Measurements from ENCODE around the gene CCDC188. TPM values are rescaled to one million over a fixed set of nuclear protein-coding genes. Genes with fewer than 3 reads are reported as not detected.

Gene CCDC188
- polyA plus RNA-seq, 1 donor (not counting 4 experiments of a cell fraction or from before 2014, with no cell fraction given), result not detected

DNA sequence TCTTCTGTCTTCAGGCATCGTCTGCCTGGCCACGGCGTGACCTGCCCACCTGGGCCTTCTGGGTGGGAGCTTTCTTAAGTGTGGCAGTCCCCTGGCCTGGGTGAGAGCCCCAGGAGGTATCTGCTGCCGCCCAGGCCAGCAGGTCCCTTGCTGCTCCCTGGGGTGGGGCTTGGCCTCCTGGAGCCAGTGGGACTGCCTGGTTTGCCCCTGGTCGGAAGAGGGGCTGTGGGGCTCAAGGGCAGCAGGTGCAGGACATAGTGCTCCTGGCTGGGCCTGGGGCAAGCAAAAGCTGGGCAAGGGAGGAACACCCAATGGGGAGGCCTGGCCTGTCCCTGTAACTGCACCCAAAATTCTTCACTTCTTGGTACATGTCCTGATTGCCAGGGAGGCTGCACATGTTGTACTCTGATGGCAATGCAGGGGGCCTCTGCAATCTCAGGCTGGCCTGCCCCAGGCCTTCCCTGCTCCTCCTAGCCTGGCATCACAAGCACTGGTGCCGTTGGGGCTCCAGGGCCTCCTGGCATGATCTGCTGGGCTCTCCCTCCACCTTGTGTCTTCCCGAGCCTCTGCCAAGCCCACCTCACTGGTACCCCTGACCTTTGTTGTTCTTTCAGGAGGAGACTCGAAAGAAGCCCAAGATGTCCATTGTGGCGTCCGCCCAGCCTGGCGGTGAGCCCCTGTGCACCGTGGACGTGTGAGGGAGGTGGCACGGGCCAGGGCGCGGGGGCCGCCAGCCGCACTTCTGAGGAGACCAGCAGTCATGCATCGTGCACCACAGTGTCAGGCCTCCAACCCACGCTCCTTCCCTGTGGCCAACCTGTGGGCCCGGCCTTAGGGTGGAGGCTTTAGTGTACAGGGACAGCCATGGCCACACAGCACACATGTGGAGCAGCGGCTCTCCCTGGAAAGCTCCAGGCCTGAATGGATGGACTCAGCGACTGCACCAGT, 41.2 kb downstream of the CCDC188 start:
- H3K4me2 ChIP-seq (ENCODE audit: control insufficient read depth, extremely low read depth, insufficient read depth, low read depth, low read length), result no peak overlapping the region
- no peak for TF ChIP-seq EZH2 (IDR thresholded peaks at IDR 0.05; ENCODE audit: low read length)
- TF ChIP-seq, protein P1, sequence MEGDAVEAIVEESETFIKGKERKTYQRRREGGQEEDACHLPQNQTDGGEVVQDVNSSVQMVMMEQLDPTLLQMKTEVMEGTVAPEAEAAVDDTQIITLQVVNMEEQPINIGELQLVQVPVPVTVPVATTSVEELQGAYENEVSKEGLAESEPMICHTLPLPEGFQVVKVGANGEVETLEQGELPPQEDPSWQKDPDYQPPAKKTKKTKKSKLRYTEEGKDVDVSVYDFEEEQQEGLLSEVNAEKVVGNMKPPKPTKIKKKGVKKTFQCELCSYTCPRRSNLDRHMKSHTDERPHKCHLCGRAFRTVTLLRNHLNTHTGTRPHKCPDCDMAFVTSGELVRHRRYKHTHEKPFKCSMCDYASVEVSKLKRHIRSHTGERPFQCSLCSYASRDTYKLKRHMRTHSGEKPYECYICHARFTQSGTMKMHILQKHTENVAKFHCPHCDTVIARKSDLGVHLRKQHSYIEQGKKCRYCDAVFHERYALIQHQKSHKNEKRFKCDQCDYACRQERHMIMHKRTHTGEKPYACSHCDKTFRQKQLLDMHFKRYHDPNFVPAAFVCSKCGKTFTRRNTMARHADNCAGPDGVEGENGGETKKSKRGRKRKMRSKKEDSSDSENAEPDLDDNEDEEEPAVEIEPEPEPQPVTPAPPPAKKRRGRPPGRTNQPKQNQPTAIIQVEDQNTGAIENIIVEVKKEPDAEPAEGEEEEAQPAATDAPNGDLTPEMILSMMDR (optimal IDR thresholded peaks at IDR 0.05 in 1 of 3, IDR thresholded peaks at IDR 0.05 in 1 of 3, conservative IDR thresholded peaks at IDR 0.05 in 1 of 3; ENCODE audit: extremely low read depth in 1 of 3, insufficient read depth in 2 of 3, low read length in 3 of 3), result no peak
- no peaks in the 10 kb centered on the region for H3K9me3 ChIP-seq (ENCODE audit: control insufficient read depth, low read depth, low read length)
- no peaks in the 10 kb centered on the region for H4K20me1 ChIP-seq (ENCODE audit: control insufficient read depth, extremely low read depth, insufficient read depth, low read length)
- no peaks in the 10 kb centered on the region for H3K4me1 ChIP-seq (ENCODE audit: control insufficient read depth, extremely low read depth, insufficient read depth, low read length)
- H3K4me3 ChIP-seq (ENCODE audit: control insufficient read depth in 2 of 3, extremely low read depth in 1 of 3, insufficient read depth in 2 of 3, low read depth in 1 of 3, low read length in 3 of 3), result no peak overlapping the region
- FAIRE-seq (no peak), DNase-seq (ENCODE audit: low read depth, low spot score) (no peak)
- no peak overlapping the region for H3K27ac ChIP-seq (ENCODE audit: control insufficient read depth, insufficient read depth, low read length)
- no peak overlapping the region for H3K9ac ChIP-seq (ENCODE audit: control insufficient read depth, extremely low read depth, insufficient read depth, low read length)
- H3K9me1 ChIP-seq (ENCODE audit: control insufficient read depth, extremely low read depth, insufficient read depth, low read length), result no peaks in the 10 kb centered on the region
- H3K79me2 ChIP-seq (ENCODE audit: control insufficient read depth, insufficient read depth, low read length), result peaks cover 18% of the 10 kb centered on the region
- no peak overlapping the region for H2AFZ ChIP-seq (ENCODE audit: control insufficient read depth, low read length)
- H3K36me3 ChIP-seq (ENCODE audit: control insufficient read depth in 2 of 2, extremely low read depth in 1 of 2, insufficient read depth in 2 of 2, low read length in 2 of 2), result peaks cover 55 to 59% of the 10 kb centered on the region in 2 experiments
- dilution Hi-C loops (cut with MboI; ENCODE audit: extremely low pct_ligation_motif_present, low sequenced_read_pairs), result no loop called here
- no peaks in the 10 kb centered on the region for H3K27me3 ChIP-seq (ENCODE audit: control insufficient read depth, extremely low read depth, insufficient read depth, low read length)

DNA sequence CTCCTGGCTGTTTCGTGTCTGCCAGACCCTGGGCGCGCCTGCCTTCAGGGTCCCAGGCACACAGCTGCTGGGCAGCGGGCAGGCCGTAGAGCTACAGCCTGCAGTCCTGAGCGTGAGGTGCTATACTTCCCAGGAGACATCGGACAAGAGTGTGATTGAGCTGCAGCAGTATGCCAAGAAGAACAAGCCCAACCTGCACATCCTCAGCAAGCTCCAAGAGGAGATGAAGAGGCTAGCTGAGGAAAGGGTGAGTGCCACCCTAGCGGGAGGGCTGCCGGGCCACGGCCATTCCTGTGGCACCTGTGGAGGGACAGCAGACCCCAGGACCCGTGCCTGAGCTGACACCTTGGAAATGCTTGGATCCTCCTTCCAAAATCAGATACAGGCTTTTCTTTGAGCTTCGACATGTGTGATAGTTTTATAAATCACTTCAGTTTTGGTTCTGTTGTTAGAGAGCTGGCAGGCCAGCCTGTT, 42.1 kb downstream of the CCDC188 start:
- TF ChIP-seq, protein P1 (optimal IDR thresholded peaks at IDR 0.05 in 1 of 3, IDR thresholded peaks at IDR 0.05 in 1 of 3, conservative IDR thresholded peaks at IDR 0.05 in 1 of 3; ENCODE audit: extremely low read depth in 1 of 3, insufficient read depth in 2 of 3, low read length in 3 of 3), result no peak
- no peak for TF ChIP-seq EZH2 (IDR thresholded peaks at IDR 0.05; ENCODE audit: low read length)
- Histone ChIP-seq H2AFZ (ENCODE audit: control insufficient read depth, low read length) (no peak overlapping the region), H3K4me3 (ENCODE audit: control insufficient read depth in 2 of 3, extremely low read depth in 1 of 3, insufficient read depth in 2 of 3, low read depth in 1 of 3, low read length in 3 of 3) (no peak overlapping the region), H3K4me1 (ENCODE audit: control insufficient read depth, extremely low read depth, insufficient read depth, low read length) (no peaks in the 10 kb centered on the region), H3K36me3 (ENCODE audit: control insufficient read depth in 2 of 2, extremely low read depth in 1 of 2, insufficient read depth in 2 of 2, low read length in 2 of 2) (peaks cover 57 to 63% of the 10 kb centered on the region in 2 experiments), H4K20me1 (ENCODE audit: control insufficient read depth, extremely low read depth, insufficient read depth, low read length) (no peaks in the 10 kb centered on the region), H3K4me2 (ENCODE audit: control insufficient read depth, extremely low read depth, insufficient read depth, low read depth, low read length) (no peak overlapping the region), H3K27ac (ENCODE audit: control insufficient read depth, insufficient read depth, low read length) (no peak overlapping the region), H3K79me2 (ENCODE audit: control insufficient read depth, insufficient read depth, low read length) (peaks cover 18% of the 10 kb centered on the region), H3K9me3 (ENCODE audit: control insufficient read depth, low read depth, low read length) (no peaks in the 10 kb centered on the region), H3K9ac (ENCODE audit: control insufficient read depth, extremely low read depth, insufficient read depth, low read length) (no peak overlapping the region), H3K9me1 (ENCODE audit: control insufficient read depth, extremely low read depth, insufficient read depth, low read length) (no peaks in the 10 kb centered on the region), H3K27me3 (ENCODE audit: control insufficient read depth, extremely low read depth, insufficient read depth, low read length) (no peaks in the 10 kb centered on the region)
- no peak for FAIRE-seq
- DNase-seq (ENCODE audit: low read depth, low spot score), result no peak
- dilution Hi-C loops (cut with MboI; ENCODE audit: extremely low pct_ligation_motif_present, low sequenced_read_pairs), result no loop called here

Data from keratinocyte (primary cell).